Measurements from ENCODE around the gene IGLON5. TPM values are rescaled to one million over a fixed set of nuclear protein-coding genes. Genes with fewer than 3 reads are reported as not detected.

The IGLON5 gene
- 0.06 to 0.08 TPM (median 0.06 TPM) in 3 of 5 replicates, not detected in the others for total RNA-seq (2022; extraction: Qiagen RNA extraction; ENCODE audit: low read depth)

DNA sequence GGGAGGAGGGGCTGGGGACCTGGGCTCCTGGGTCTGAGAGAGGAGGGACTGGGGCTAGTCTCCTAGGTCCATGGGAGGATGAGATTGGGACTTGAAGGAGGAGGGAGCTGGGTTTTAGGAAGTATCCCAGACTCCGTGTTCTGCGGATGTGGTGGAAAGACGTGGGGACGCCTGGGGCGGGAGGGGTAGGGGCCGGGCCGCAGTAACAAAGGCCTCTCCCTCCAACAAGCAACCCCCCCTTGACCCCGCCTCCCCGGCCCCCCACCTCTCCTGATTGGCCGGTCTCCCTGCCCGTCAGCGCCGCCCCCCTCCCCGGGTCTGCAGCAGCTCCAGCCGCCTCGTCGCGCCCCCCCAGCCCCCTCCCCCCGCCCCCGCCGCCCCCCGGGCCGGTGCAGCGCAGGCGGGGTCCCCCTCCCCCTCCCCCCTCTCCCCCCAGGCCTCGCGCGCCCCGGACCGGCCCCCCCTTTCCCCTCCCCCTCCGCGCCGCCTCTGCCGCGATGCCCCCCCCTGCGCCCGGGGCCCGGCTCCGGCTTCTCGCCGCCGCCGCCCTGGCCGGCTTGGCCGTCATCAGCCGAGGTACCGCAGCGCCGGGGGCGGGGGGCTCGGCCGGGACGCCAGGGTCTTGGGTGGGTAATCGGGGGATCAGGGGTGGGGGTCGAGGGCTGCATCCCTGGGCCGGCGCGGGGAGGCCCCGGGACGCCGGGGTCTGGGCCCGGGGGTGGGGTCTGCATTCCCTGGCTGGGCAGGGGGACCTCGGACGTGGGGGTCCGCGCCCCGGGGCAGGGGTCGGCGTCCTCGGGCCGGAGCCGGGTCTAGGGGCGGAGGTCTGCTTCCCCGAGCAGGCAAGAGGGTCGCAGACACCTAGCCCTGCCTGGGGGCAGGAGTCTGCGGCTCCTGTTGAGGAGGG, at the start of gene IGLON5:
TSS of gene IGLON5 (plus strand) at position 294 of the 907 bp plus-strand sequence. CDS start at position 498, 204 bp downstream.

DNA sequence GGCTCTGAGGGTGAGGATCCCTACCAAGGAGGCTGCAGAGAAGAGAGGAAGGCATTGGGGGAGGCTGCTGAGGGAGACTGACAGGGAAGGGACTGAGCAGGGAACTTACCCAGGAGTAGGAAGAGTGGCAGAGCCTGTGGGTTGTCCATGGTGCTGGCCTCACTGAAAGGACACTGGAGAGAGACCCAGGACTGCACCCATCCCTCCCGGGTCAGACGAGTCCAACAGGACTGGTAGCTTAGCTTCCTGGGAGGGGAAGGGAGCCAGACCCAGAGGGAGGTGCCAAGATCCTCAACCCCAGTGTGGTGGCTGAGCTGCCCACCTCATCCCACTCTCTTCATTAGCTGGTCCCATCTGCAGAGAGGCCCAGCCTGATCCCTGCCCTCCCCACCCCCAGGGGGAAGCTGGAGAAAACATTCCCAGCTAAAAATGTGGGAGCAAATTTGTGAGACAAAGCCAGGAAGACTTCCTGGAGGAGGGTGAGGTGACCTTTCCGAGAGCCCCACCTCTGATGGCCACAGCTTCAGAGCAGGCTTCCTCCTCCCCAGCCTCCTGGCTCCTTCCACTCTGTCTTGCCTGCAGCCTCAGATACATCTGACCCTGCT, 30.6 kb downstream of the IGLON5 start, which contains the start of gene VSIG10L:
TSS of gene VSIG10L (minus strand) at position 164 of the 605 bp plus-strand sequence. CDS start at position 149, 15 bp downstream.

DNA sequence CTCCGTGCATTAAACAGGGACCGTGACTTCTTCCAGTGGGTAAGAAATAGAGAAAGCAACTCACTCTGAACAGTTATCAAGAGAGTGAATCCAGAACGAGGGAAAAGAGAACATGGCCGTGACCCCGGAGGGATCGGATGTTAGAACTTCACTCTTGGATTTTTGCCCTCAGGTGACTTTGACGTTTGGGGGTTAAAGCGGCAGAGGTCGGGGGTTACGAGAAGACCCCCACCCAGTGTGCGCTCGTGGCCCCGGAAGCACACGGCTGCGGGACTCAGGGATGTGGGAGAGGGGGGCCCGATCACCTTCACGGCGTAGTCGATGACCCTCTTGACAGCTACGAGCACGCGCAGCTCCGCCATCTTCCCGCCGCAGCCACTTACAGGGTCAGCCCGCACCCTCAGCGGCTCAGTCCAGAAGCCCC, 54.5 kb downstream of the IGLON5 start, which contains the start of gene ETFB:
TSS of gene ETFB (minus strand) at position 424 of the 424 bp plus-strand sequence. CDS start at position 362, 62 bp downstream.

DNA sequence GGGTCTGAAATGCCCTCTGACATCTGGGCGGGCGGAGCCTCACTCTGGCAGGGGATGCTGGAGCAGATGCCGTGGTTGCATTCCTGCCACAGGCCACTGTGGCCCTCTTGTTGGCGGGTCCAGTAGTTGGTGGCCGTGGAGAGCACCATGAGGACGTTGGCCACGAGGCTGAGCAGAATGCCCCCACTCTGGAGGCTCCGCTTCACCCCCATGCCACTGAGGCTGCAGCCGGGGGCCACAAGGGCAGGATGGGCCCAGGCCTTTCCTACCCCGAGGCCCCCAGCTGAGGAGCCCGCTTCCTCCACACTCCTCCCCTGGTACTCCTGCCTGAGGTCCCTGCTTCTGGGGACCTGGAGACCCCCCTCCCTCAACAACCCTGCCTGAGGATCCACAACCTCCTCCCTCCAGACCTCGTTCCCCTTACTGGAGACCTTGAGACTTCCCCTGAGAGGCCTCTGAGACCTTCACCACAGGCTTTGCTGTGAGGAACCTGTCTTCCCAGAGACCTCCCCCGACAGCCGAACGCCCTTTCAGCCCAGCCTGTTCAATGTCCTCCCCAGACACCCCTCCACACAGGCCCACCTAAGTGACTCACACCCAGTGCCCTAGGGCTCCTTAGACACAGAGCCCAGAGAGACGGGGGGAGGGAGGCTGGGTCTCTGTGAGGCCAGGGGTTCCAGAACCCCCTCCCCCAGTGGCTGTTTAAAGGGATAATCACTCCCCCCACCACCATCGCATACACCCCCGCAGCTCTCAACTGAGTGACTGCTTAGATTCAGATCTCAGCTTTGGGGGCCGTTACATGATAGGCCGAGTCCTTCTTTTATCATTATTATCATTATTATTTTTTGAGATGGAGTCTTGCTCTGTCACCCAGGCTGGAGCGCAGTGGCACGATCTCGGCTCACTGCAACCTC, 57.2 kb downstream of the IGLON5 start, which contains the start of gene CLDND2:
TSS of gene CLDND2 (minus strand) at position 638 of the 917 bp plus-strand sequence. CDS start at position 212, 426 bp downstream.

DNA sequence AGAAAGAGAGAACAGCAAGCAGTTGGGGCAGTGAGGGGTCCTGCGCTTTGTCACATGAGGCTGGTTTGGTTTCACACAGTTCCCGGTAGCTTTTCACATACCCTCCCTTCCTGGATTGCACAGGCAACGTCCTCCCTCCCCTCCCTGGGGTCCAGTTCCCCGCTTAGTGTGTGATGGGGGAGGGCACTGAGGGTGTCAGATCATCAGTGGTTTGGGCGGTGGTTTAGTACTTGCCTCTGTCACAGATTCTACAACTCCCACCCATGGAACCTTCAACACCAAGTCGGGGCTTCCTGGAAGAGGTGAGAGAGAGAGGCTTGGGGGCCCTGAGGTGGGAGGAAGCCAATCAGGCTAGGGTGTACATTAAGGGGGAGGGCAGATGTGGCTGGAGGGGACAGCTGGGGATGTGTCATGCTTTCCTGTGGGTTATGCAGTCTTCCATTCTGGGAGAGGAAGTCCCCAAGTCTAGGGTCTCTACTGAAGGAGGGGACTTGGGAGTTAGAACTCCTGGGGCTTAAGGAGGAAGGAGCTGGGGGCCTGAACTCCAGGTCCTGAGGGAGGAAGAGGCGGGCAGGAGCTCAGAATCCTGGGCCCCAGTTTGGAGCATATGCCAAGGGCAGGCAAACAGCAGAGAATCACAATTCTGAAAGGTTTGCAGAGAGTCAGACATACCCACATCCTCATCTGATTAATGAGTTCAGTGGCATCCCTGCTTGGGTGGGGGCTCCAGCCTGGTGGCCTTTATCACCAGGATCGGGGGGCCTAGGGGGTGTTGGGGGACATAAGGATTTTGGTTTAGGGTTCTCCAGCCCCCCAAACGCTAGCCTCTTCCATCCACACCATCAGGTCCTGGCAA, 61.4 kb downstream of the IGLON5 start, which contains the start of gene NKG7:
TSS of gene NKG7 (minus strand) at position 6 of the 856 bp plus-strand sequence. CDS start 119 bp downstream, outside the sequence.

Other genes starting within 250 kb of the IGLON5 start
- 0.18 TPM in 1 of 5 replicates, not detected in the others for gene KLK13, start 246.6 kb upstream of the IGLON5 start, total RNA-seq (2022; extraction: Qiagen RNA extraction; ENCODE audit: low read depth)
- gene KLK14, start 228.8 kb upstream of the IGLON5 start, total RNA-seq (2022; extraction: Qiagen RNA extraction; ENCODE audit: low read depth) = 0.32 to 0.71 TPM (median 0.42 TPM) in 5 replicates
- gene CTU1, start 203.2 kb upstream of the IGLON5 start, total RNA-seq (2022; extraction: Qiagen RNA extraction; ENCODE audit: low read depth) = 5.9 to 14.1 TPM (median 13.1 TPM) in 5 replicates
- gene SIGLEC9, start 186.7 kb upstream of the IGLON5 start, total RNA-seq (2022; extraction: Qiagen RNA extraction; ENCODE audit: low read depth) = 0.06 to 0.08 TPM in 2 of 5 replicates, not detected in the others
- not detected in 5 replicates for gene SIGLEC7, start 169.3 kb upstream of the IGLON5 start, total RNA-seq (2022; extraction: Qiagen RNA extraction; ENCODE audit: low read depth)
- not detected in 5 replicates for gene CD33, start 86.6 kb upstream of the IGLON5 start, total RNA-seq (2022; extraction: Qiagen RNA extraction; ENCODE audit: low read depth)
- gene SIGLECL1, start 60.6 kb upstream of the IGLON5 start, total RNA-seq (2022; extraction: Qiagen RNA extraction; ENCODE audit: low read depth) = not detected in 5 replicates
- gene VSIG10L, start 30.5 kb downstream of the IGLON5 start, total RNA-seq (2022; extraction: Qiagen RNA extraction; ENCODE audit: low read depth) = 10.7 to 14.9 TPM (median 14.4 TPM) in 5 replicates
- 234 to 272 TPM (median 249 TPM) in 5 replicates for gene ETFB, start 54.7 kb downstream of the IGLON5 start, total RNA-seq (2022; extraction: Qiagen RNA extraction; ENCODE audit: low read depth)
- gene CLDND2, start 57.4 kb downstream of the IGLON5 start, total RNA-seq (2022; extraction: Qiagen RNA extraction; ENCODE audit: low read depth) = 5.1 to 14.5 TPM (median 12.4 TPM) in 5 replicates
- gene NKG7, start 61.0 kb downstream of the IGLON5 start, total RNA-seq (2022; extraction: Qiagen RNA extraction; ENCODE audit: low read depth) = not detected in 5 replicates
- not detected in 5 replicates for gene LIM2, start 76.3 kb downstream of the IGLON5 start, total RNA-seq (2022; extraction: Qiagen RNA extraction; ENCODE audit: low read depth)
- gene C19orf84, start 78.9 kb downstream of the IGLON5 start, total RNA-seq (2022; extraction: Qiagen RNA extraction; ENCODE audit: low read depth) = not detected in 5 replicates
- 0.08 TPM in 1 of 5 replicates, not detected in the others for gene SIGLEC10, start 106.0 kb downstream of the IGLON5 start, total RNA-seq (2022; extraction: Qiagen RNA extraction; ENCODE audit: low read depth)
- gene SIGLEC8, start 146.8 kb downstream of the IGLON5 start, total RNA-seq (2022; extraction: Qiagen RNA extraction; ENCODE audit: low read depth) = not detected in 5 replicates
- not detected in 5 replicates for gene CEACAM18, start 166.9 kb downstream of the IGLON5 start, total RNA-seq (2022; extraction: Qiagen RNA extraction; ENCODE audit: low read depth)
- not detected in 5 replicates for gene SIGLEC12, start 190.2 kb downstream of the IGLON5 start, total RNA-seq (2022; extraction: Qiagen RNA extraction; ENCODE audit: low read depth)
- not detected in 5 replicates for gene SIGLEC6, start 220.0 kb downstream of the IGLON5 start, total RNA-seq (2022; extraction: Qiagen RNA extraction; ENCODE audit: low read depth)

Data from A549 treated with GW870086 at 1 μM for 4 hours (cell line).